Trophoblast cell (in vitro differentiated cells and primary cell): Measurements from ENCODE around the gene ERC1.

Source experiments
- DNase-seq, 2 donors: peaks; one replicate each; pipeline ENCODE4 v3.0.0-alpha.2; 2016
- H2AFZ ChIP-seq: 2 replicates; pipeline ENCODE4 v1.6.1; 2013; ENCODE audit warnings: low read length, moderate library complexity, mild to moderate bottlenecking; ENCODE audit not compliant: insufficient read depth, poor library complexity
- H2AK5ac ChIP-seq: 2 replicates; pipeline ENCODE4 v1.6.1; 2013; ENCODE audit warnings: mild to moderate bottlenecking, low read length
- H2BK120ac ChIP-seq: 2 replicates; pipeline ENCODE4 v1.6.1; 2013; ENCODE audit warnings: low read length, mild to moderate bottlenecking, moderate library complexity; ENCODE audit not compliant: insufficient read depth, poor library complexity
- H2BK12ac ChIP-seq: 2 replicates; pipeline ENCODE4 v1.6.1; 2013; ENCODE audit warnings: mild to moderate bottlenecking, low read length, moderate library complexity
- H2BK5ac ChIP-seq: 2 replicates; pipeline ENCODE4 v1.6.1; 2013; ENCODE audit warnings: low read length, low read depth, moderate library complexity, mild to moderate bottlenecking; ENCODE audit not compliant: poor library complexity
- H3K14ac ChIP-seq: 2 replicates; pipeline ENCODE4 v1.6.1; 2013; ENCODE audit warnings: mild to moderate bottlenecking, low read length
- H3K18ac ChIP-seq: 2 replicates; pipeline ENCODE4 v1.6.1; 2013; ENCODE audit warnings: mild to moderate bottlenecking, low read length
- H3K23ac ChIP-seq: 2 replicates; pipeline ENCODE4 v1.6.1; 2013; ENCODE audit warnings: low read length
- H3K27ac ChIP-seq: 2 replicates; pipeline ENCODE4 v1.5.1; 2013; ENCODE audit warnings: low read depth, mild to moderate bottlenecking, inconsistent platforms, low read length, moderate library complexity
- H3K27me3 ChIP-seq: 2 replicates; pipeline ENCODE4 v1.6.1; 2013; ENCODE audit warnings: inconsistent platforms, mild to moderate bottlenecking, low read length, moderate library complexity; ENCODE audit not compliant: insufficient read depth
- H3K36me3 ChIP-seq, 2 experiments: 1 replicate in 1 of 2; 2 replicates in 1 of 2; pipeline ENCODE4 v1.6.1; 2013; ENCODE audit warnings: low read length in 2 of 2, mild to moderate bottlenecking in 2 of 2, moderate library complexity in 1 of 2; ENCODE audit not compliant: insufficient read depth in 2 of 2, control insufficient read depth in 1 of 2
- H3K4ac ChIP-seq: 2 replicates; pipeline ENCODE4 v1.6.1; 2013; ENCODE audit warnings: low read depth, mild to moderate bottlenecking, low read length, moderate library complexity
- H3K4me1 ChIP-seq, 2 experiments: 1 replicate in 1 of 2; 2 replicates in 1 of 2; pipeline ENCODE4 v1.6.1; 2013; ENCODE audit warnings: low read length in 2 of 2, mild to moderate bottlenecking in 2 of 2, moderate library complexity in 1 of 2; ENCODE audit not compliant: insufficient read depth in 2 of 2, control insufficient read depth in 1 of 2
- H3K4me2 ChIP-seq: 2 replicates; pipeline ENCODE4 v1.6.1; 2013; ENCODE audit warnings: inconsistent platforms, mild to moderate bottlenecking, low read length, moderate library complexity
- H3K4me3 ChIP-seq: 2 replicates; pipeline ENCODE4 v1.5.1; 2013; ENCODE audit warnings: mild to moderate bottlenecking, low read depth, low read length, inconsistent platforms
- H3K79me1 ChIP-seq: one replicate; pipeline ENCODE4 v1.6.1; 2013; ENCODE audit warnings: low read length
- H3K79me2 ChIP-seq: 2 replicates; pipeline ENCODE4 v1.6.1; 2013; ENCODE audit warnings: low read length, mild to moderate bottlenecking; ENCODE audit not compliant: control insufficient read depth, insufficient read depth, poor library complexity
- H3K9ac ChIP-seq: 2 replicates; pipeline ENCODE4 v1.6.1; 2013; ENCODE audit warnings: mild to moderate bottlenecking, low read length
- H3K9me3 ChIP-seq: 2 replicates; pipeline ENCODE4 v1.6.1; 2013; ENCODE audit warnings: low read depth, mild to moderate bottlenecking, control low read depth, inconsistent platforms, low read length; ENCODE audit not compliant: insufficient read depth
- H4K12ac ChIP-seq: 2 replicates; pipeline ENCODE4 v1.6.1; 2013; ENCODE audit warnings: low read depth, mild to moderate bottlenecking, low read length, moderate library complexity
- H4K8ac ChIP-seq: 2 replicates; pipeline ENCODE4 v1.6.1; 2013; ENCODE audit warnings: low read depth, mild to moderate bottlenecking, low read length, moderate library complexity
- H4K91ac ChIP-seq: one replicate; pipeline ENCODE4 v1.6.1; 2013; ENCODE audit warnings: low read depth, mild to moderate bottlenecking, low read length, moderate library complexity
- WGBS: extraction: QIAGEN DNeasy Blood & Tissue Kit; methylation state at CpG from one replicate; pipeline ENCODE4 v1.1.7; 2013; ENCODE audit warnings: missing lambda C conversion rate; ENCODE audit not compliant: insufficient read length, insufficient coverage; ENCODE audit errors: extremely low coverage; 5-methylcytosine and 5-hydroxymethylcytosine counted together

Gene ERC1

DNA sequence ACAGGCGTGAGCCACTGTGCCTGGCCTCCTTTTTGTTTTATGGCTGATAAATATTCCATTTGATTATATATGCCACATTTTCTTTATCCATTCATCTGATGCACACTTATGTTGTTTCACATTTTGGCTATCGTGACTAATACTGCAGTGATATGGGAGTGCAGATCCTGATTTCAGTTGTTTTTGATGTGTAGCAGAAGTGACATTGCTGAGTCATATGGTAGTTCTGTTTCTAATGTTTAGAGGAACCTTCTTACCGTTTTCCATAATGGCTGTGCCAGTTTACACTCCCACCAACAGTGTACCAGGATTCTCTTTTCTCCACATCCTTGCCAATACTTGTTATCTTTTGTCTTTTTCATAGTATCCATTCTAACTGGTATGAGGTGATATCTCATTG, 235.9 kb downstream of the ERC1 start:
- Histone ChIP-seq H3K27ac (no peak overlapping the region), H3K18ac (no peak overlapping the region), H3K9ac (no peak overlapping the region), H3K4ac (no peak overlapping the region), H3K14ac (no peak overlapping the region), H2BK5ac (no peak overlapping the region), H2BK120ac (no peak overlapping the region), H2BK12ac (no peak overlapping the region), H3K4me2 (no peak overlapping the region), H3K23ac (no peak overlapping the region), H3K79me2 (no peaks in the 10 kb centered on the region), H3K79me1 (no peaks in the 10 kb centered on the region), H3K4me3 (no peak overlapping the region), H4K91ac (no peak overlapping the region), H3K9me3 (no peaks in the 10 kb centered on the region), H3K27me3 (no peaks in the 10 kb centered on the region), H3K4me1 (no peaks in the 10 kb centered on the region), H2AK5ac (no peak overlapping the region), H2AFZ (no peak overlapping the region), H3K36me3 (peaks cover 0 to 1% of the 10 kb centered on the region in 2 experiments), H4K12ac (no peak overlapping the region), H4K8ac (no peak overlapping the region)
- DNase-seq, result no peak
- no CpG with 5 or more reads among the region's 3 CpGs for WGBS

DNA sequence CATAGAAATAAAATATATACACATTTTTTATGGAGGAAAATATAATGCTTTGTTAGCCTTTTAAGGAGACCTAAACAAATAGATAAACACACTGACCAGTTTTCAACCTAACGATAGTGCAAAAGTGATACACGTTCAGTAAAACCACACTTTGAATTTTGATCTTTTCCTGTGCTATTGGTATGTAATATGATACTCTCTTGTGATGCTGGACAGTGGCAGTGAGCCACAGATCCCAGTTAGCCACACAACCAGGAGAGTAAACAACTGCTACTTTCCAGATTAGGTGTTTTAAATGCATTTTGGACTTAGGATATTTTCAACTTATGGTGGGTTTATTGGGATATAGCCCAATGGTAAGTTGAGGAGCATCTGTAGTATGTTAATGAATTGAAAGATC, 243.1 kb downstream of the ERC1 start:
- Histone ChIP-seq H2BK120ac (no peak overlapping the region), H3K18ac (no peak overlapping the region), H2BK5ac (no peak overlapping the region), H2BK12ac (no peak overlapping the region), H3K4me2 (no peak overlapping the region), H3K23ac (no peak overlapping the region), H3K27ac (no peak overlapping the region), H3K27me3 (no peaks in the 10 kb centered on the region), H4K8ac (no peak overlapping the region), H2AK5ac (no peak overlapping the region), H3K9ac (no peak overlapping the region), H4K91ac (no peak overlapping the region), H3K79me1 (no peaks in the 10 kb centered on the region), H3K14ac (no peak overlapping the region), H3K36me3 (peaks cover under 1 to 2% of the 10 kb centered on the region in 2 experiments), H3K4me3 (no peak overlapping the region), H3K4ac (no peak overlapping the region), H2AFZ (no peak overlapping the region), H4K12ac (no peak overlapping the region), H3K79me2 (no peaks in the 10 kb centered on the region), H3K4me1 (no peaks in the 10 kb centered on the region), H3K9me3 (no peaks in the 10 kb centered on the region)
- DNase-seq, result no peak
- no CpG with 5 or more reads among the region's 2 CpGs for WGBS

DNA sequence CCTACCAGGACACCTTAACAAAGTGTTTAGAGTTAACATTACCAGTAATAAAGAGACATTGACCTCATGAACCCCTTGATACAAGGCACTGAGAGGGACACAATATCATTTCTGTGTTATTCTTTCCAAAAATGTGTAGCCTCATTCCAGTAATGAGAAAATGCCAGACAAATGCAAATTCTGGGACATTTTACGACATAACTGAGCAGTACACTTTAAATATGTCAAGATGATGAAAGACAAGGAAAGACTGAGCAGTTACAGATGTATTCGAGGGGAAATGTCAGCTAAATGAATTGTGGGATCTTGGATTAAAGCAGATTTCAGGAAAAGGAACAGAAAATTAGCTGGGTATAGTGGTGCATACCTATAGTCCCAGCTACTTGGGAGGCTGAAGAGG, 255.6 kb downstream of the ERC1 start:
- Histone ChIP-seq H3K9ac (no peak overlapping the region), H3K14ac (no peak overlapping the region), H3K27ac (no peak overlapping the region), H3K4me3 (no peak overlapping the region), H3K36me3 (peaks cover 2% of the 10 kb centered on the region in 2 experiments), H3K79me2 (no peaks in the 10 kb centered on the region), H3K79me1 (no peaks in the 10 kb centered on the region), H2AK5ac (no peak overlapping the region), H2BK120ac (no peak overlapping the region), H2AFZ (no peak overlapping the region), H2BK5ac (no peak overlapping the region), H4K8ac (no peak overlapping the region), H3K9me3 (no peaks in the 10 kb centered on the region), H3K27me3 (no peaks in the 10 kb centered on the region), H3K18ac (no peak overlapping the region), H4K91ac (no peak overlapping the region), H3K4ac (no peak overlapping the region), H4K12ac (no peak overlapping the region), H2BK12ac (no peak overlapping the region), H3K4me2 (no peak overlapping the region), H3K23ac (no peak overlapping the region), H3K4me1 (no peaks in the 10 kb centered on the region)
- DNase-seq, result peak in 1 of 2 donors; percentile 12
- WGBS, result no CpG with 5 or more reads among the region's 2 CpGs

DNA sequence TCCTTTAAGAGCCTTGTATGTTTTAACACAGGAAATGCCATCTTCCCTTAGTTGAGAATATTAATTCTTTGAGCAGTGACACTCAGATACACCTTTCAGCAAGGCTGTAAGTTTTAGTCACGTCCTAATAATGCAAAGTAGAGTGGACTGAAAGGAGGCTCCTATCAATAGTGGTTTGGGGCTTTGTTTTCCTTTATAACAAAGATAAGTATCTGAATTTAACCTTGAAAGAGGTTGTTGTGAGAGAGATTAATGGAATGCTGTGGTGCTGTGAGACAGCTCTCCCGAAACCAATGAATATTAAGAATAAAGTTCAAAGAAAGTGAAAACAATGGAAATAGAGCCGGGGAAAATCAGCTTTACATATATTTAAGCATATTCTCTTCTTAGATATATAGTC, 259.6 kb downstream of the ERC1 start:
- no peak overlapping the region for H3K14ac ChIP-seq
- no peaks in the 10 kb centered on the region for H3K27me3 ChIP-seq
- H4K91ac ChIP-seq, result no peak overlapping the region
- no peak overlapping the region for H3K9ac ChIP-seq
- no peak overlapping the region for H3K27ac ChIP-seq
- no peak overlapping the region for H2BK5ac ChIP-seq
- no peaks in the 10 kb centered on the region for H3K79me1 ChIP-seq
- H3K23ac ChIP-seq, result no peak overlapping the region
- H2AFZ ChIP-seq, result no peak overlapping the region
- H3K9me3 ChIP-seq, result no peaks in the 10 kb centered on the region
- H3K79me2 ChIP-seq, result no peaks in the 10 kb centered on the region
- H2BK12ac ChIP-seq, result no peak overlapping the region
- no peak overlapping the region for H2AK5ac ChIP-seq
- no peak overlapping the region for H3K4me3 ChIP-seq
- no CpG with 5 or more reads among the region's 3 CpGs for WGBS
- no peak overlapping the region for H3K4me2 ChIP-seq
- H3K18ac ChIP-seq, result no peak overlapping the region
- H4K8ac ChIP-seq, result no peak overlapping the region
- H4K12ac ChIP-seq, result no peak overlapping the region
- no peaks in the 10 kb centered on the region for H3K4me1 ChIP-seq
- no peak overlapping the region for H2BK120ac ChIP-seq
- DNase-seq, result no peak
- H3K4ac ChIP-seq, result no peak overlapping the region
- H3K36me3 ChIP-seq, result no peaks in the 10 kb centered on the region
